ENCODE results near the gene MUC22.

Gene MUC22

DNA sequence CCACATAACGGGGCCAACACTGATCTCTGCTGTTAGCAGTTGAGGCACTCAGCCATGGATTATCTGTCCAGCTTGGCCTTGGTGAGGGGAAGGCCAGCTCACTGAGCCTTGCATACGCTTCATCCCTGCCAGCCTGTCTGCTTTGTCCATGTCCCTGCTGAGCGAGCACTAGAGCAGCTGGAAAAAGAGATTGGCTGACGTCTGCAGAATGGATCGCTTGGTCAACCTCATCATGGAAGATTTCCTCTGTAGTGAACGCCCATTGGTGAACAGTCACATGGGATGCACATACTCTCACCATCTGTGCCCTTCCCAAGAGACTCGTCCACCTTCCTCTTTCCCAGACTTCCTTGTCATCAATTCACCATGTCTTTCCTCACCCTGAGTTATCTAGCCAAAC, 26.9 kb downstream of the MUC22 start:
- Histone ChIP-seq H3K9me3 (ENCODE audit: control insufficient read depth, insufficient read depth, low read length) (no peaks in the 10 kb centered on the region), H3K36me3 (ENCODE audit: control insufficient read depth, low read length) (no peaks in the 10 kb centered on the region), H3K4me3 (ENCODE audit: low read length) (no peak overlapping the region), H3F3A (ENCODE audit: control insufficient read depth, insufficient read depth) (no peaks in the 10 kb centered on the region), H3K4me1 (ENCODE audit: control insufficient read depth, low read length) (no peaks in the 10 kb centered on the region), H3K9me2 (replicated peaks; ENCODE audit: control insufficient read depth, low read length) (no peaks in the 10 kb centered on the region), H3K27ac (ENCODE audit: low read depth, low read length) (no peak overlapping the region), H3K4me2 (ENCODE audit: low read length) (no peak overlapping the region), H3K79me2 (ENCODE audit: control insufficient read depth, low read length) (no peaks in the 10 kb centered on the region), H3K27me3 (ENCODE audit: control insufficient read depth, low read length) (peaks cover 39% of the 10 kb centered on the region), H4K20me1 (ENCODE audit: control insufficient read depth, insufficient read depth, low read depth, low read length) (no peaks in the 10 kb centered on the region)
- TF ChIP-seq EZH2phosphoT487 (IDR thresholded peaks at IDR 0.05; ENCODE audit: borderline replicate concordance, low read length): no peak
- TF ChIP-seq, protein P1, sequence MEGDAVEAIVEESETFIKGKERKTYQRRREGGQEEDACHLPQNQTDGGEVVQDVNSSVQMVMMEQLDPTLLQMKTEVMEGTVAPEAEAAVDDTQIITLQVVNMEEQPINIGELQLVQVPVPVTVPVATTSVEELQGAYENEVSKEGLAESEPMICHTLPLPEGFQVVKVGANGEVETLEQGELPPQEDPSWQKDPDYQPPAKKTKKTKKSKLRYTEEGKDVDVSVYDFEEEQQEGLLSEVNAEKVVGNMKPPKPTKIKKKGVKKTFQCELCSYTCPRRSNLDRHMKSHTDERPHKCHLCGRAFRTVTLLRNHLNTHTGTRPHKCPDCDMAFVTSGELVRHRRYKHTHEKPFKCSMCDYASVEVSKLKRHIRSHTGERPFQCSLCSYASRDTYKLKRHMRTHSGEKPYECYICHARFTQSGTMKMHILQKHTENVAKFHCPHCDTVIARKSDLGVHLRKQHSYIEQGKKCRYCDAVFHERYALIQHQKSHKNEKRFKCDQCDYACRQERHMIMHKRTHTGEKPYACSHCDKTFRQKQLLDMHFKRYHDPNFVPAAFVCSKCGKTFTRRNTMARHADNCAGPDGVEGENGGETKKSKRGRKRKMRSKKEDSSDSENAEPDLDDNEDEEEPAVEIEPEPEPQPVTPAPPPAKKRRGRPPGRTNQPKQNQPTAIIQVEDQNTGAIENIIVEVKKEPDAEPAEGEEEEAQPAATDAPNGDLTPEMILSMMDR (IDR thresholded peaks at IDR 0.05; ENCODE audit: low read depth, low read length, poor library complexity, severe bottlenecking): no peak

DNA sequence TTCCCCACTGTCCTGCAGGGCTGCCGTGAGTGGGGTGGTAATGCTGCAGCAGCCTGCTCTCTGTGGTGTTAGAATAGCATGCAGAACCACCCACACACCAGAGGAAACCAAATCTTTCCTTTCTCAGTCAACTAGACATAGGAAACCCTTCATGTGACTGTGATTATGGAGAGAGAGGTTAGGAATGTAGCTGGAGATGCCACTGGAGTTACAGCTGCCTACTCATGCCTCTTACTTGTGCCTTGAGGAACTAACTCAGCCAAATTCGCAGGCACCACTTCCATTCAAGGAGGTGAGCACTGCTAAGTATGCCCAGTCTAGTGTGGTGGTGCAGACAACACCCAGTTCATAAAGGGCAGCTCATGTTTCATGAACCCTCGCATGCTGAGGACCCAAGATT, 27.4 kb downstream of the MUC22 start:
- Histone ChIP-seq H4K20me1 (ENCODE audit: control insufficient read depth, insufficient read depth, low read depth, low read length) (no peaks in the 10 kb centered on the region), H3K79me2 (ENCODE audit: control insufficient read depth, low read length) (no peaks in the 10 kb centered on the region), H3K4me2 (ENCODE audit: low read length) (no peak overlapping the region), H3K27me3 (ENCODE audit: control insufficient read depth, low read length) (peaks cover 37% of the 10 kb centered on the region), H3K4me3 (ENCODE audit: low read length) (no peak overlapping the region), H3K36me3 (ENCODE audit: control insufficient read depth, low read length) (no peaks in the 10 kb centered on the region), H3K9me2 (replicated peaks; ENCODE audit: control insufficient read depth, low read length) (no peaks in the 10 kb centered on the region), H3K27ac (ENCODE audit: low read depth, low read length) (no peak overlapping the region), H3K9me3 (ENCODE audit: control insufficient read depth, insufficient read depth, low read length) (no peaks in the 10 kb centered on the region), H3F3A (ENCODE audit: control insufficient read depth, insufficient read depth) (no peaks in the 10 kb centered on the region), H3K4me1 (ENCODE audit: control insufficient read depth, low read length) (no peaks in the 10 kb centered on the region)
- no peak for TF ChIP-seq EZH2phosphoT487 (IDR thresholded peaks at IDR 0.05; ENCODE audit: borderline replicate concordance, low read length)
- TF ChIP-seq, protein P1 (IDR thresholded peaks at IDR 0.05; ENCODE audit: low read depth, low read length, poor library complexity, severe bottlenecking): no peak

DNA sequence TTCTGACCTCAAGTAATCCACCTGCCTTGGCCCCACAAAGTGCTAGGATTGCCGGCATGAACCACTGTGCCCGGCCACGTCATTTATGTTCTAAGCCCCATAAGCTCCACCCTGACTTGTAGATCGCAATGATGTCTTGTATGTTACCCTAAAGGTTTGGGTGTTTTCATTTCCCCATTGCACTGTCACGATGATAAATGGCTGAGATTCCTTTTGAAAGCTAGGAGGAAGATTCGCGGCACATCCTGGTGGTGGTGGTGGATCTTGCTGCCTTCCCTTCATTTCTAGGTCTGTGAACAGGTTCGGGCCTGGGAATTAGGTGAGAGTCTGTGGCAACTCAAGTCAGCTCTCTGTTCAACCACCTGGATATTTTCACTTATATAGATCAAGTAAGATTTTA, 28.3 kb downstream of the MUC22 start:
- Histone ChIP-seq H3K36me3 (ENCODE audit: control insufficient read depth, low read length) (no peaks in the 10 kb centered on the region), H3F3A (ENCODE audit: control insufficient read depth, insufficient read depth) (no peaks in the 10 kb centered on the region), H3K27ac (ENCODE audit: low read depth, low read length) (no peak overlapping the region), H3K4me2 (ENCODE audit: low read length) (no peak overlapping the region), H3K9me2 (replicated peaks; ENCODE audit: control insufficient read depth, low read length) (no peaks in the 10 kb centered on the region), H3K9me3 (ENCODE audit: control insufficient read depth, insufficient read depth, low read length) (no peaks in the 10 kb centered on the region), H3K79me2 (ENCODE audit: control insufficient read depth, low read length) (no peaks in the 10 kb centered on the region), H3K27me3 (ENCODE audit: control insufficient read depth, low read length) (peaks cover 41% of the 10 kb centered on the region), H4K20me1 (ENCODE audit: control insufficient read depth, insufficient read depth, low read depth, low read length) (no peaks in the 10 kb centered on the region), H3K4me1 (ENCODE audit: control insufficient read depth, low read length) (peaks cover 6% of the 10 kb centered on the region), H3K4me3 (ENCODE audit: low read length) (no peak overlapping the region)
- TF ChIP-seq EZH2phosphoT487 (IDR thresholded peaks at IDR 0.05; ENCODE audit: borderline replicate concordance, low read length): no peak

DNA sequence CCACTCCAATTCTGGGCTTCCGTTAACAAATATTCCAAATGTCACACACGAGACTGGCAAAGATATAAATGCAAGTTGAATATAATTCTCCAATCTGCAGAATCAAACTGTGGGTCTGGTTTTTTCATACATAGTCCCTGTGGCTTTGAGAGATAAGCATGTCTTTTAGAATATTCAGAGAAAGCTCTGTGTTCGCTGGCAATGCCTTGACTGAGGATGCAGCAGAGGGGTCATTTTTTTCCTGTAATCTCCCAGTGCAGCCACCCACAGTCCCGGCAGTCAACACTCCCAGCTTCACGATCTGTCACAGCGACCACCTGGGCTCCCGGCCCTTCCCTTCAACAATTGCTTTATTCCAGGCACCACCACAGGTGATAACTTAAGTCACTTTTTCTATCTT, 30.5 kb downstream of the MUC22 start:
- H3K4me3 ChIP-seq (ENCODE audit: low read length): no peak overlapping the region
- H3F3A ChIP-seq (ENCODE audit: control insufficient read depth, insufficient read depth): no peaks in the 10 kb centered on the region
- no peaks in the 10 kb centered on the region for H3K79me2 ChIP-seq (ENCODE audit: control insufficient read depth, low read length)
- H3K9me2 ChIP-seq (replicated peaks; ENCODE audit: control insufficient read depth, low read length): no peaks in the 10 kb centered on the region
- peaks cover 6% of the 10 kb centered on the region for H3K4me1 ChIP-seq (ENCODE audit: control insufficient read depth, low read length)
- no peaks in the 10 kb centered on the region for H3K36me3 ChIP-seq (ENCODE audit: control insufficient read depth, low read length)
- H4K20me1 ChIP-seq (ENCODE audit: control insufficient read depth, insufficient read depth, low read depth, low read length): no peaks in the 10 kb centered on the region
- H3K4me2 ChIP-seq (ENCODE audit: low read length): no peak overlapping the region
- no peaks in the 10 kb centered on the region for H3K9me3 ChIP-seq (ENCODE audit: control insufficient read depth, insufficient read depth, low read length)
- TF ChIP-seq EZH2phosphoT487 (IDR thresholded peaks at IDR 0.05; ENCODE audit: borderline replicate concordance, low read length): no peak
- TF ChIP-seq, protein P1 (IDR thresholded peaks at IDR 0.05; ENCODE audit: low read depth, low read length, poor library complexity, severe bottlenecking): no peak
- no peak overlapping the region for H3K27ac ChIP-seq (ENCODE audit: low read depth, low read length)
- peaks cover 40% of the 10 kb centered on the region for H3K27me3 ChIP-seq (ENCODE audit: control insufficient read depth, low read length)

All from DOHH2 (cell line).